Nephron progenitor cell (in vitro differentiated cells): ENCODE measurements around the gene UMOD.

ENCODE experiments used
- DNase-seq: peaks from one replicate; pipeline ENCODE4 v3.0.0; 2021
- H3K27ac Mint-ChIP-seq: 2 replicates; pipeline ENCODE4 v1.8.0; 2021; ENCODE audit warnings: mild to moderate bottlenecking, moderate library complexity, mixed read lengths
- H3K27me3 Mint-ChIP-seq: 2 replicates; pipeline ENCODE4 v1.8.0; 2021; ENCODE audit warnings: mild to moderate bottlenecking, low read depth, mixed read lengths; ENCODE audit not compliant: poor library complexity
- H3K36me3 Mint-ChIP-seq: 2 replicates; pipeline ENCODE4 v1.8.0; 2021; ENCODE audit warnings: low read depth, mixed read lengths
- H3K4me1 Mint-ChIP-seq: 2 replicates; pipeline ENCODE4 v1.8.0; 2021; ENCODE audit warnings: mixed read lengths
- H3K4me3 Mint-ChIP-seq: 2 replicates; pipeline ENCODE4 v1.8.0; 2021; ENCODE audit warnings: mild to moderate bottlenecking, moderate library complexity, mixed read lengths
- H3K9me3 Mint-ChIP-seq: 2 replicates; pipeline ENCODE4 v1.8.0; 2021; ENCODE audit warnings: mild to moderate bottlenecking, moderate library complexity, mixed read lengths
- TF ChIP-seq, protein P1 (sequence below): fragments of 200-600 bp; sonication (generic); IDR thresholded peaks from 2 replicates; pipeline ENCODE4 v1.5.0; 2021; ENCODE audit warnings: antibody characterized with exemption

Gene UMOD

DNA sequence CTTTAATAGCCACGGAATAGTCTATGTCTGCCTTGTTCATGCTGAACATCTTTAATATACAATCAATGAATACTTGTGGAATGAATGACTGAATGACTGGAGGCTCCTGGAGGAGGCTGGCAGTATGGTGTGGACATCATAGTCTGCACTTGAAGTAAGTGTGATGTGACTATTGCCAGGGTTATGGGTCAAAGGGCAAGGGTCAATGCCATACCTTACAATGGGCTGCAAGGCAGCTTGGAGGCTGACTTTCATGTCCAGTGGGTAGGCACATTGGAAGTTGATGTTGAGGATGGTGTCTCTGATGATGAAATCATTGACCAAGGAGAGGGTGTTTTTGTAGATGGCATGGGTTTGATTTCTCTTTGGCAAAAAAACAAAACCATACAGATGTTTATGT lies 33.1 kb downstream of the UMOD start:
- no peaks in the 10 kb centered on the region for H3K9me3 Mint-ChIP-seq
- H3K27me3 Mint-ChIP-seq, result peaks cover 41% of the 10 kb centered on the region
- no peak overlapping the region for H3K4me3 Mint-ChIP-seq
- H3K4me1 Mint-ChIP-seq, result no peaks in the 10 kb centered on the region
- H3K36me3 Mint-ChIP-seq, result no peaks in the 10 kb centered on the region
- TF ChIP-seq, protein P1, sequence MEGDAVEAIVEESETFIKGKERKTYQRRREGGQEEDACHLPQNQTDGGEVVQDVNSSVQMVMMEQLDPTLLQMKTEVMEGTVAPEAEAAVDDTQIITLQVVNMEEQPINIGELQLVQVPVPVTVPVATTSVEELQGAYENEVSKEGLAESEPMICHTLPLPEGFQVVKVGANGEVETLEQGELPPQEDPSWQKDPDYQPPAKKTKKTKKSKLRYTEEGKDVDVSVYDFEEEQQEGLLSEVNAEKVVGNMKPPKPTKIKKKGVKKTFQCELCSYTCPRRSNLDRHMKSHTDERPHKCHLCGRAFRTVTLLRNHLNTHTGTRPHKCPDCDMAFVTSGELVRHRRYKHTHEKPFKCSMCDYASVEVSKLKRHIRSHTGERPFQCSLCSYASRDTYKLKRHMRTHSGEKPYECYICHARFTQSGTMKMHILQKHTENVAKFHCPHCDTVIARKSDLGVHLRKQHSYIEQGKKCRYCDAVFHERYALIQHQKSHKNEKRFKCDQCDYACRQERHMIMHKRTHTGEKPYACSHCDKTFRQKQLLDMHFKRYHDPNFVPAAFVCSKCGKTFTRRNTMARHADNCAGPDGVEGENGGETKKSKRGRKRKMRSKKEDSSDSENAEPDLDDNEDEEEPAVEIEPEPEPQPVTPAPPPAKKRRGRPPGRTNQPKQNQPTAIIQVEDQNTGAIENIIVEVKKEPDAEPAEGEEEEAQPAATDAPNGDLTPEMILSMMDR, result no peak
- H3K27ac Mint-ChIP-seq, result no peak overlapping the region
- DNase-seq, result no peak

DNA sequence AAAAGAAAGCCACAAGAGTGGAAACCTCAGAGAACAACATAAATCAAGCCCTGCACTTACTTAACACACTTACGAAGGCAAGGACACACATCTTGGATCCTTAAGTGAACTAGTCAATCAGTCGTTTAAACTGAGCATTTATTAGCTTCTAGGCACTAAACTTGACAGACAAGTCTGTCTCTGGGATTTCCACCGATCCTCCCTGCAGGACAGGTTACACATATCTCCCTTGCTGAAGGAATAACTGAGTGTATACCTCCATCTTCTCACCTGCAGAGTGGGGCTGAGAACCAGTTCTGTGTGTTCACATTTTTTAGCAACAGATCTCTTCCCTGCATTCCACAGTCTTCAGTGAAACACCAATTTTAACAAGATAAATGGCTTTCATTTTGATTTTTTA lies 34.1 kb downstream of the UMOD start:
- H3K4me3 Mint-ChIP-seq, result no peak overlapping the region
- H3K27ac Mint-ChIP-seq, result no peak overlapping the region
- H3K4me1 Mint-ChIP-seq, result no peaks in the 10 kb centered on the region
- no peaks in the 10 kb centered on the region for H3K9me3 Mint-ChIP-seq
- H3K36me3 Mint-ChIP-seq, result no peaks in the 10 kb centered on the region
- peaks cover 41% of the 10 kb centered on the region for H3K27me3 Mint-ChIP-seq
- TF ChIP-seq, protein P1, result no peak
- no peak for DNase-seq

DNA sequence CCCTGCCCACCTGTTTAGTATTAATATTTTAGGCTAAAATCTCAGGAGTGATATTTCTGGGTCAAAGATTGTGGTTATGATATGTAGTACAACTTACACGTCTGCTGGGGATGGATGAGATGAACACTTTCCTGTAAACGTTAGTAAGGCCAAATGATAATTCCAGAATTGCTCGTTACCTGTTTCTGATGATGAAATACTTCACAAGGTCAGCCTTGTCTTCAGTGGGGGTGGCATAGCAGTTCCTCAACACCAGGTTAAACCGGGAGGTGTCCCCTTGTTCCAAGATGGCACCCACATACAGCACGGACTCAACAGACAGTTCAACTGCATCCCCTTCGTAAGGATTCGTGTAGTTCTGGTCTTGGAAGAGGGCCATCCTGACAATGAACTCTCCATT lies 34.5 kb downstream of the UMOD start:
- H3K4me3 Mint-ChIP-seq, result no peak overlapping the region
- H3K27me3 Mint-ChIP-seq, result peaks cover 39% of the 10 kb centered on the region
- no peak overlapping the region for H3K27ac Mint-ChIP-seq
- DNase-seq, result no peak
- H3K36me3 Mint-ChIP-seq, result no peaks in the 10 kb centered on the region
- no peaks in the 10 kb centered on the region for H3K4me1 Mint-ChIP-seq
- no peaks in the 10 kb centered on the region for H3K9me3 Mint-ChIP-seq
- TF ChIP-seq, protein P1, result no peak

DNA sequence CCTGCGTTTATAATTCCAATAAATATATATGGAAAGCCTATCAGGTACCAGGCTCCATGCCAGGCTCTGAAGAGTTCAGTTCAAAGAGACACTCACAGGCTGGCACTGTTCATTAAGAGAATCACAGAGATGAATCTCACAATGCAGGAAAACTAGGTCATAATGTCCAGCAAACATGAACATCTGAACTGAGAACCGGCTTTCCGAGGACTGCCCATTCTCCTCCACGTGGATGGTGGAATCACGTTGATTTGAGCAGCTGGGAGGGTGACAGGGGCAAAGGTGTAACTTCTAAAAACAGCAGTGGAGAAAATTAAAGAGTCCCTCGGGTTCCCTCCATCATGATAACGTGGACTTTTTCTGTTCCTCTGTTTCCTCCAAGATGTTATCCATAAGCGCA lies 35.4 kb downstream of the UMOD start:
- H3K27me3 Mint-ChIP-seq, result peaks cover 34% of the 10 kb centered on the region
- TF ChIP-seq, protein P1, result no peak
- no peaks in the 10 kb centered on the region for H3K36me3 Mint-ChIP-seq
- no peak overlapping the region for H3K27ac Mint-ChIP-seq
- no peak for DNase-seq
- no peak overlapping the region for H3K4me3 Mint-ChIP-seq
- no peaks in the 10 kb centered on the region for H3K4me1 Mint-ChIP-seq
- no peaks in the 10 kb centered on the region for H3K9me3 Mint-ChIP-seq

DNA sequence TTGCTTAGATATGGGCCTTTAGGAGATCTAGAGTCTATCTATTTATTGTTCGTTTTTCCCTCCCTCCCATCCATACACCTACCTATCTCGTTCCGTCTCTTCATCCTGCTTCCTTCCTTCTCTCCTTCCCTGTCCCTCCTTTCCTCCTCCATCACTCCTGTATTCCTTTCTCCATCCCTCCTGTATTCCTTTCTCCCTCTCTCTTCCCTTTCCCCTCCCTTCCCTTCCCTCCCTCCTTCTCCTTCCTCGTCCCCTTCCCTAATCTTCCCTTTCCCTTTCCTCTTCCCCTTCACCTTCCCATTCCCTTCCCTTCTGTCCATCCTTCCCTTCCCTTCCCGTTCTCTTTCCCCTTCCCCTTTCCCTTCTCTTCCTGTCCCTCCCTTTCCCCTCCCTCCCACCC lies 35.8 kb downstream of the UMOD start:
- no peak for DNase-seq
- H3K27ac Mint-ChIP-seq, result no peak overlapping the region
- no peak overlapping the region for H3K4me3 Mint-ChIP-seq
- TF ChIP-seq, protein P1, result no peak
- no peaks in the 10 kb centered on the region for H3K4me1 Mint-ChIP-seq
- H3K27me3 Mint-ChIP-seq, result peaks cover 34% of the 10 kb centered on the region
- no peaks in the 10 kb centered on the region for H3K9me3 Mint-ChIP-seq
- no peaks in the 10 kb centered on the region for H3K36me3 Mint-ChIP-seq

DNA sequence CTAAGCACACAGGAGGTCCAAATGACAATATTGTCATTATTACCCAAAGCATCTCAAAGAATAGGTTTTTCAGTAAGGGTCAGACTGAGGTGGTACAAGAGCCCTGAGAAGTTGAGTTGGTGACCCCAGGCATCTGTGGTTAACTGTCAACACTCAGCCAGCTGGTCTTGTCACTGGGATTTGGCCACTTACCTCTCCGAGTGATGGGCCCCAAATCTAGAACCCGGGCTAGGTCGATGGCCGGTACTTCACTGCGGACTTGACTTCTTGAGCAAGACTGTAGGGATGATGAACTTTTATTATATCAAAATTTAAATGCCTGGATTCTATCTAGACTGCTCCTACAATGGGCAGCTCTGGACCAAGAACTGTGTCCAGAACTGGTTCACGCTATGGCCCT lies 36.8 kb downstream of the UMOD start:
- Mint-ChIP-seq H3K4me3 (no peak overlapping the region), H3K27ac (no peak overlapping the region), H3K4me1 (no peaks in the 10 kb centered on the region), H3K36me3 (no peaks in the 10 kb centered on the region), H3K9me3 (no peaks in the 10 kb centered on the region), H3K27me3 (peaks cover 34% of the 10 kb centered on the region)
- no peak for DNase-seq
- TF ChIP-seq, protein P1, result no peak
